Renal cortex interstitium (tissue), 15 donors: ENCODE results near the gene ANO8. TPM values are rescaled to one million over a fixed set of nuclear protein-coding genes. Genes with fewer than 3 reads are reported as not detected.
"Not testable (repeated sequence)": the region's sequence is repeated elsewhere in the genome, so short reads cannot be mapped to it uniquely, and the experiment has no call there.

Experiments used
- DNase-seq, 11 donors: peaks; one replicate each; pipeline ENCODE4 v3.0.0-alpha.2; 2013; ENCODE audit warnings: low read depth in 9 of 11, low spot score in 4 of 11; ENCODE audit errors: extremely low read depth in 1 of 11
- long read RNA-seq, 16 experiments: transcript quantifications; one replicate each; lab custom pipeline, GENCODE V29; 2026
- polyA plus RNA-seq, 3 donors: library from polyadenylated mRNA; unstranded; fragments of 120-200 nt; gene quantifications; one replicate each; pipeline ENCODE4 v1.2.1, GENCODE V29; 2013; ENCODE audit not compliant: insufficient read length in 3 of 3

Gene ANO8, protein sequence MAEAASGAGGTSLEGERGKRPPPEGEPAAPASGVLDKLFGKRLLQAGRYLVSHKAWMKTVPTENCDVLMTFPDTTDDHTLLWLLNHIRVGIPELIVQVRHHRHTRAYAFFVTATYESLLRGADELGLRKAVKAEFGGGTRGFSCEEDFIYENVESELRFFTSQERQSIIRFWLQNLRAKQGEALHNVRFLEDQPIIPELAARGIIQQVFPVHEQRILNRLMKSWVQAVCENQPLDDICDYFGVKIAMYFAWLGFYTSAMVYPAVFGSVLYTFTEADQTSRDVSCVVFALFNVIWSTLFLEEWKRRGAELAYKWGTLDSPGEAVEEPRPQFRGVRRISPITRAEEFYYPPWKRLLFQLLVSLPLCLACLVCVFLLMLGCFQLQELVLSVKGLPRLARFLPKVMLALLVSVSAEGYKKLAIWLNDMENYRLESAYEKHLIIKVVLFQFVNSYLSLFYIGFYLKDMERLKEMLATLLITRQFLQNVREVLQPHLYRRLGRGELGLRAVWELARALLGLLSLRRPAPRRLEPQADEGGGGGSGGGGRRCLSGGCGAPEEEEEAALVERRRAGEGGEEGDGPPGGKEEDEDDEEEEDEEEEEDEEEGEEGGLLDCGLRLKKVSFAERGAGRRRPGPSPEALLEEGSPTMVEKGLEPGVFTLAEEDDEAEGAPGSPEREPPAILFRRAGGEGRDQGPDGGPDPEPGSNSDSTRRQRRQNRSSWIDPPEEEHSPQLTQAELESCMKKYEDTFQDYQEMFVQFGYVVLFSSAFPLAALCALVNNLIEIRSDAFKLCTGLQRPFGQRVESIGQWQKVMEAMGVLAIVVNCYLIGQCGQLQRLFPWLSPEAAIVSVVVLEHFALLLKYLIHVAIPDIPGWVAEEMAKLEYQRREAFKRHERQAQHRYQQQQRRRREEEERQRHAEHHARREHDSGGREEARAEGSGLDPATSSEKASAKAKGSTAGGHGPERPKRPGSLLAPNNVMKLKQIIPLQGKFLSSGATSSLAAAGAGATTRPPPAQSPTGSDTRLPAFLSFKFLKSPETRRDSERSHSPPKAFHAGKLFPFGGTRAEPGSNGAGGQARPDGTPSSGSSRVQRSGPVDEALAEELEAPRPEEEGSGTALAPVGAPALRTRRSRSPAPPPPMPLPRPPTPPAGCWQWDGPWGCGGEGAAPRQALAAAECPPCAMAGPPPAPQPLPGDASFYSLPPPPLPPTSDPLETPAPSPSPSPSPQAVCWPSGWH
- polyA plus RNA-seq, result 10 to 100 TPM in 2 of 3 donors, 1 to 10 TPM in 1; 9.3 to 17.4 (median 13.9) TPM
- long read RNA-seq, donor 1, result 0 reads
- long read RNA-seq, donor 2, result 0 reads
- long read RNA-seq, donor 3, result 0 reads
- long read RNA-seq, donor 4, result 0 reads
- long read RNA-seq, donor 5, partial matches to known transcripts, result 12 of 12 reads
- long read RNA-seq, donor 5, other reads (novel, unspliced or antisense), result 0 of 12 reads
- long read RNA-seq, donor 6, result 0 reads
- long read RNA-seq, donor 7, result 0 reads
- long read RNA-seq, donor 8, result 0 reads
- long read RNA-seq, donor 9, result 0 reads
- long read RNA-seq, donor 10, partial matches to known transcripts, result 0 of 1 reads
- long read RNA-seq, donor 10, other reads (novel, unspliced or antisense), result 0 of 1 reads
- long read RNA-seq, donor 11, result 0 reads
- long read RNA-seq, donor 12, result 0 reads
- long read RNA-seq, donor 13, partial matches to known transcripts, result 0 of 1 reads
- long read RNA-seq, donor 13, other reads (novel, unspliced or antisense), result 0 of 1 reads
- long read RNA-seq, donor 14, result 0 reads
- long read RNA-seq, donor 15, result 0 reads
- long read RNA-seq, donor 16, partial matches to known transcripts, result 0 of 1 reads
- long read RNA-seq, donor 16, other reads (novel, unspliced or antisense), result 0 of 1 reads

DNA sequence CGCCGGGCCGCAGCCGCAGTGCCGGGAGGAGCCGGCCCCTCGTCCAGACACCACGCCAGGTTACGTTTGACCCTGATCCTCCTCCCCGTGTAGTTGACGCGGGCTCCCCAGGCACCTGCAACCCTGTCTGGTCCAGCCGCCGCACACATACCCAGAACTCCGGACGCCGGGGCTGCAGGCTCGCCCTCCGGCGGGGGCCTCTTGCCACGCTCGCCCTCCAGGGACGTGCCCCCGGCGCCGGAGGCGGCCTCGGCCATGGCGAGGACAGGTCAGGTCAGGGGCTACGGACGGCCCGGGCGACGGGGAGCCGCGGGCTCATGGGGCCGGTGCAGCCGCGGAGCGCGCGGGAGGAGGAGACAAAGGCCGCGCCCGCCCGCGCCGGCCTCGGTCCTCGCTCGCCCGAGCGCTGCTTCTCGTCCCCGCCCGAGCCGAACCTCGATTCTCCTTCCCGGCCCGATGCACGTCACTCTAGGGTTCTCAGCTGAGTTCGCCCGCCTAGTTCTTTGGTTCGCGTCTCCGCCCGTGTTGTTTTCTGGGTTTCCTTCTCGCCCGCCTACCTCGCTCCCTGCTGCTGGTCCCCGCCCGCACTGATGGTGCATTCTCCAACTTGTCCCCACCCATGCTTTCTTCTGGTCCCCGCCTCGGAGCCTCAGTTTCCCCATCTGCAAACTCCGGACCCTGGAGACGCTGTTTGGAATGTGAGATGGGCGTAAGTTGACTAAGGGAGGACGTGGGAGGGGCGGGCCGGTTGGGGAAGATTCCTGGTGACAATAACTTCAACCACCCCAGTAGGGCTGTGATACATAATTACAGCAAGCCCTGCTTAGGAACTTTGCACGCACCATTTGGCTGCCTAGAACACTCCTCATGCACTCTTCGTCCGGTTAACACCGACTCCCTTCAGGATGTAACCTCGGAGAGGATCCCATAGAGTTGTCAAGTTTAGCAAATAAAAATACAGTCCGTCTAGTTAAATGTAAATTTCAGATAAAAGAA lies at the start of gene ANO8:
ANO8 (minus strand) TSS at position 442 of the 996 bp plus-strand sequence; CDS start at position 257, 185 bp downstream.
- DNase-seq, result peak; percentile 87 to 98 (median 95)

DNA sequence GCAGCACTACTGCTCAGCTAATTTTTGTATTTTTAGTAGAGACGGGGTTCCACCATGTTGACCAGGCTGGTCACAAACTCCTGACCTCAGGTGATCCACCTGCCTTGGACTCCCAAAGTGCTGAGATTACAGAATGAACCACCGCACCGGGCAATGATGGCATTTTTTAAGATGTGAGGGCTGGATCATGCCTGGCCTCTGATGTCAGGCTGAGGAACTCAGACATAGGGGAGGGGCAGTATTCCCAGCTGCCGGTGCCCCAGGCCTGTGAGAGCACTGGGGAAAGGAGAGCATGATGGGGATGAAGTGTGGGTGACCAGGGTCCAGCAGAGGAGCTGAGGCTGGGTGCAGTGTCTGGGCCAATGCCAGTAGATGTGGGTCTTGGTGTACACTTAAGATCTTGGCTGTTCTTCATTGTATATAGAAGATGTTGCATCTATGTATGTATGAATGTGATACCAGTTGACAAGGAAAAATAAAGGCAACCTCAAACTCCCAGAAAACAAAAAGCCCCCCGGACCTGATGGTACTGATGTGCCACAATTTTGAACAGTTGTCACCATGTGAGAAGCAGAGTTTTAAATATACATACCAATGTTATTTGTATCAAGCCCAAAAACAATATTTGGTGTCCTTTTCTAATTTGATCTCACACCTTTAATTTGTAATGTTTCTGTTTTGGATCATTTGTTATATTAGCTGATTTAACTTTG lies 45.9 kb upstream of the ANO8 start:
- DNase-seq, result no peak

DNA sequence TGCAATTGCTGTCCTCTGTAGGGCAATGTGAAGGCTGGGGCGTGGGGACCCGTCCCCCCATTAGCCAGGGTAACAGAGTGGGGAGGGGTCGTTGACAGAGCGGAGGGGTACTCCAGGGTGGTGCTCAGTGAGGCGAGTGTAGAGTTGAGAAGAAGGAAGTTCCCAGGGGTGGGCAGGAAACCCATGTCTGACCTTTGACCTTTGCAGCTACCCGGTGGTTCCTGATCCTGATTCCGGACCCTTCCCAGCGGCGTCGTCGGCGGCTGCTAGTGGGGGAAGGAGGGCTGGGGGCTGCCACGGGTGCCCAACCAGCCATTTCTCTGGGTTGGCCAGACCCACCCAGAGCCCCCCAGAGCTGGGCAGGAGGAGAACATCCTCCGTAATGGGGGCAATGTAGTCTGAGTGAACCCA lies 44.6 kb upstream of the ANO8 start:
- peak in 5 of 11 donors; percentile 55 to 77 (median 65) for DNase-seq

DNA sequence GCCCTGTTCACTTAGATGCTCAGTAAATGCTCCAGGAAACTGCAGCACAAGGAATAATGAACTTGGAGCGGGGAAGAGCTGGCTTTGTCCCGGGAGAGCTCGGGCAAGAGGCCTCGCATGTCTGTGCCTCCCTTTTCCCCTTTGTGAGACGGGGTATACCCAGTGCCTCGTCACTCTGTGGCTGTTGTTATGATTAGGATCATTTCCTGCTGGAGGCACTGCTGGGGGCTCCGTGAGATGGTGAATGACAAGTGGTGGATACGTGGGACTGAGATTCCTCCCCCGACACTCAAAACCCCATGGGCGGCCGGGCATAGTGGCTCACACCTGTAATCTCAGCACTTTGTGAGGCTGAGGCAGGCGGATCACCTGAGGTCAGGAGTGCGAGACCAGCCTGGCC lies 43.6 kb upstream of the ANO8 start:
- DNase-seq, result no peak

DNA sequence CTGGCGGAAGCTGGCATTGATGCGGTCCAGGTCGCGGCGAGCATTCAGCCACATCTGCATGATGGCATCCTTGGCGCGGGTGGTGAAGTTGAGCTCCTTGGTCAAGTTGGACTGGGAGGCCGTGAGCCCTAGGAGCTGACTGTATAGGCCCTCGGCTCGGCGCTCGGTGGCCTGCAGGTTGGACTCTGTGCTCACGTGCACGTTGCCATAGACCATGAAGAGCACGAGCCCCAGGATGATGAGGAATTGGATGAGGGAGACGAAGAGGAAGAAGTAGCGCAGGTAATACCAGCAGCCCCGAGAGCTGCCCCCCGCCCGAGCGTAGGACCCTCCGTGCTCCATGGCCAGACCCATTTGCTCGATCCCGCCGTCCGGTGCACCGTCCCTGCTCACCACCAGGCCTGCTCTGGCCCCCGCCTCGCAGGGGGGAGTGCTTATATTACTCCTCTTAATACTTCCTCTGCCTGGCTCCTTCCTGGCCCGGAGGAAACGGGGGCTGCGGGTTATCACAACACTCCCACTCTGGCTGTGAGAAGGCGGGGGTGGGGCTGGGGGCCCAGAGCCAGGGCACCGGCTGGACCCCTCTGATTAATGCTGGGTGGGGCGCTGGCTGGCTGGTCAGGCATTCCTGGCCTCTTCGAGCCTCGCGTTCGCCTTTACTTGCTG lies 42.4 kb upstream of the ANO8 start, which contains the start of gene PLVAP:
PLVAP (minus strand) TSS at position 408 of the 666 bp plus-strand sequence; CDS start at position 354, 54 bp downstream.
- DNase-seq, result peak in 2 of 11 donors; percentile 44 to 49

DNA sequence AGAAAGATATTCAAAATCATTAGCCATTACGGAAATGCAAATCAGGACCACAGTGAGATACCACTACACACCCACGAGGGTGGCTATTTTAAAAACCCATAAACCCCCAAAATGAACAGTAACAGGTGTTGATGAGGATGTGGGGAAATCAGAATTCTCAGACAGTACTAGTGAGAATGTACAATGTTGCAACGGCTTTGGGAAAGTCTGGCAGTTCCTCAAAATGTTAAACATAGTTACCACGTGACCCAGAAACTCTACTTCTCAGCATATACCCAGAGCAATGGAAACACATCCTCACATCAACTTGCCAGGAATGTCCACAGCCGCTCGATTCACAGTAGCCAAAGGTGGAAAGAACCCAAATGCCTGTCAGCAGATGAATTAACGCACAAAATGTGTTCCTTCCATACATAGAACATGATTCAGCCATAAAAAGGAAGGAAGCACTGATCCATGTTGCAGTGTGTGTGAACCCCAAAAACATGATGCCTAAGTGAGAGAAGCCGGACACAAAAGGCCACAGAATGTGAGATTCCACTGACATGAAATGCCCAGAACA lies 35.5 kb upstream of the ANO8 start:
- DNase-seq, result no peak

DNA sequence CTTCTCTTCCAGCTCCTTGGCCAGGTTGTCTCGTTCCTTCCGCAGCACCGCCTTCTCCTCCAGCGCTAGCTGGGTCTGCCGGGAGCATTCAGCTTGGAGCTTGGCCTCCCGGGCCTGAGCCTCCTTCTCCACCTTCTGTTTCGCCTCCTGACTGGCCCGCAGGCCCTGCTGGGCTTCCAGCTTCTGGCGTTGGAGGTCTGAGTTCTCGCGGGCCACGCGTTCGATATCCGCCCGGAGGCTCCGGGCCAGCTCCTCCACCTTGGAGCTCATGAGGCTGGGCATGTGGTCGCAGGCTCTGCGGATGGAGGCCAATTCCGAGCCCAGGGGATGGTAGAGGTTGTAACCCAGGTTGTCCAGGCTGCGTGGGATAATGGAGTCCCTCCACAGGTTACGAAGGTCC lies 30.7 kb upstream of the ANO8 start:
- DNase-seq, result no peak

DNA sequence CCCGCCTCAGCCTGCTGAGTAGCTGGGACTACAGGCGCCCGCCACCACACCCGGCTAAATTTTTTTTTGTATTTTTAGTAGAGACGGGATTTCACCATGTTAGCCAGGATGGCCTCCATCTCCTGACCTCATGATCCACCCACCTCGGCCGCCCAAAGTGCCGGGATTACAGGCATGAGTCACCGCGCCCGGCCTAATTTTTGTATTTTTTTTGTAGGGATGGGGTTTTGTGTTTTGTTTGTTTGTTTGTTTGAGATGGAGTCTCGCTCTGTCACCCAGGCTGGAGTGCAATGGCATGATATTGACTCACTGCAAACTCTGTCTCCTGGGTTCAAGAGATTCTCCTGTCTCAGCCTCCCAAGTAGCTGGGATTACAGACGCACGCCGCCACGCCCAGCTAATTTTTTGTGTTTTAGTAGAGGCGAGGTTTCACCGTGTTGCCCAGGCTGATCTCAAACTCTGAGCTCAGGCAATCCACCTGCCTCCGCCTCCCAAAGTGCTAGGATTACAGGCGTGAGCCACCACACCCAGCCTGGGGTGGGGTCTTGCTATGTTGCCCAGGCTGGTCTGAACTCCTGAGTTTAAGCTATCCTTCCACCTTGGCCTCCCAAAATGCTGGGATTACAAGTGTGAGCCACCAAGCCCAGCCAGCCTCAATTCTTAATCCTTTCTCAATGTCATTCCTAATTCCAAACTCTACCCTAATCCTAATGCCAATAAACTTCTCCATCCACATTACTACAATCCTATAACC lies 29.4 kb upstream of the ANO8 start:
- not testable (repeated sequence) for DNase-seq

DNA sequence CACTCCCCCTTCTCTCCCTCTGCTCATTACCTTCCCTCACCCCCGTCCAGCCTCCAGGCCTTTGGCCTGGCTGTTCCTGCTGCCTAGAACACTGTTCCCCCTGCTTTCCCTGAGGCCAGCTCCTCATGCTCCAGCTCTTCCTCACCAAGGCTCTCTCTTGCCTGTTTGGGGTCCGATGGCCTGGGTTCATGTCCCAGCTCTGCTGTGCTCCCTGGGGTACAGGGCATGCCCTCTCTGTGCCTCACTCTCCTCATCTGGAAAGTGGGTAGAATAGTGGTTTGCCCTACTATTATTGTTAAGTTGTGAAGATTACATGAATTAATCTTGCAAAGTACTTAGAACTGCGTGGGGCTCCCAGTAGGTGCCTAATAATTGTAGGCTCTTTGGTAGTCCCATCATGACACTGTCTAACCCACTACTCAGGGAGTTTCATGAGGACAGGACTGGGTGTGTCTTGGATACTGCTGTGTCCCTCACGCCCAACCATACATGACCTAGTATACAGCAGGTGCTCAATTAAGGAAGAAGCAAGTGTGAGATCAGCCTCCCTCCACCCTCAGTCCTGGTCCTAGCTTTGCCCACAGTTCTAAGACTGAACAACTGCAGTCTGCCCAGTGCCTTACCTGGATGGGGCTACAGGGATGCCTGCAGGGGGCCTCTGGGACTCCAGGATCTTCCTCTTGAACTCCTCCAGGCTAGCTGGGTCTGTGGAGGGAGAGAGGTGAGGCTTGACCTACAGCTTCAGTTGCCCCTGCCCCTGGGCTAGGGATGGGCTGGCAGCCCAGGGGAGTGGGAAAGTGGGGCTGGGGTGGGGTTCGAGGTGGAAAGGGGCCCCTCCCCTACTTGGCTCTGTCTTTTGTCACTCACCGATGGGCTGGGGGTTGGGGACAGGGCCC lies 25.5 kb upstream of the ANO8 start:
- no peak for DNase-seq

DNA sequence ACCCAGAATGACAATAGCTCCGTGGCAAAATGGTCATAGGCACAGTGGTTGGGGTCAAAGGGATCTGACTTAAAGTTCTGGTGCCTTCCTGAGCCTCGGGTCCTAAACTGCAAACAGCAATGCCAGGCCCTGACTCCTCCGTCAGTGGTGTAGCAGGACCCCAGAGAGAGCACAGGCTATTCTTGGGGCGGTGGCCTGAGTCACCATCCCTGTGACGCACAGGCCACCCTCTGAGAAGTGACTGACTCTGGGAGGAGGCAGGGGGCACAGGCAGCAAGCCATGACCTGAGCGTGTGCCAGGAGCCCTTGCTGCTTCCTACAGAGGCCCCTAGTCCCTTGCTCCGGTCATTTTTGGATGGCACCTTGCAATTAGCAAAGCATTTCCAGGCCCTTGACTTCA lies 23.7 kb upstream of the ANO8 start:
- DNase-seq, result no peak

DNA sequence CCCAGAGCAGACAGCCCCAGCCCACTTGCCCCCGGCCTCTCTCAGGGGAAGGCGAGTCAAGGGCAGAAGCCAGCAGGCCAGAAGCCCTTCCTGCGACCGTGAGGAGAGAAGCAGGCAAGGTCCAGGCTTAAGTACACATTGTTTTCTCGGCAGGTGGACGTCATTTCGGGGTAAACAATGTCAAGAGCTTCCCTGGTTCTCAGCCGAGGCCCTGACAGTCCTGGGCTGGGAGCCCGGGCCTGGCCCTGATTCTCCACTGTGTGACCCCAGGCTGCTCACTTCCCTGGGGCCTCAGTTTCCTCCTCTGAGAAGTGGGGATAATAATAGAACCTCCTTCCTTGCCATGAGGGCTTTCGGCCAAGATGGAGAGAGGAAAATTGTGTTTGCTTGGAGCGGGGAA lies 23.1 kb upstream of the ANO8 start:
- DNase-seq, result no peak

DNA sequence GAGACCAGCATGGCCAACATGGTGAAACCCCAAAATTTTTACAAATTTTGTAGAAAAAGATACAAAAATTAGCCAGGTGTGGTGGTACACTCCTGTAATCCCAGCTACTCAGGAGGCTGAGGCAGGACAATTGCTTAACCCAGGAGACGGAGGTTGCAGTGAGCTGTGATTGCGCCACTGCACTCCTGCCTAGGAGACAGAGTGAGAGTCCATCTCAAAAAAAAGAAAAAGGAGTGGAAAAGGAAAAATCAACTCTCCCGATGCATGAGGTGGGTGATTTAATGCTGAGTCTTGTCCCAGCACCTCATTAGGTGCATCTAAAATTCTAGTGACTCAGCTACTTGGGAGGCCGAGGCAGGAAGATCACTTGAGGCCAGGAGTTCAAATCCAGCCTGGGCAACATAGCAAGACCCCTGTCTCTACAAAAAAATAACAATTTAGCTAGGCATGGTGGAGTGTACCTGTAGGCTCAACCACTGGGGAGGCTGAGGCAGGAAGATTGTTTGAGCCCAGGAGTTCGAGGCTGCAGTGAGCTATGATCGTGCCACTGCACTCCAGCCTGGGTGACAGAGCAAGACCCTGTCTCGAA lies 22.5 kb upstream of the ANO8 start:
- no peak for DNase-seq

DNA sequence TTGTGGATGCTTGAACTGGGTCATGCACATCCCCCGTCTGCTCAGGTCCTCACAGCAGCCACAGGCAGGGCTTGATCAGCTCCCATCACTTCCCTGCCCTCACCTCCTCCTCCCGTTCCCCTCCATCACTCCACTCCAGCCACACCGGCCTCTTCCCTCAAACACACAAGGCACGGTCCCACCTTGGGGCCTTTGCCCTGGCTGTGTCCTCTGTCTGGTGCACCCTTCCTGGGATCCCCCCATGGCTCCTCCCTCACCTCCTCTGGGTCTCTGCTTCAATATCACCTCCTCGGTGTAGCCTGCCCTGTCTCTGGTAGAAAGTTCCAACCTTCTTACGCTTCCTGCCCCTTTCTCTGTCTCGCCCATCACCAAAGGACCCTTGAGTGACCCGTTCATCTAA lies 18.7 kb upstream of the ANO8 start:
- DNase-seq, result no peak
